Breast epithelium (tissue), 3 donors: Measurements from ENCODE around the gene CDS2.

ENCODE experiments used
- POLR2A ChIP-seq: fragments of 450-650 bp; IDR thresholded peaks from one replicate; pipeline ENCODE4 v1.6.1; 2016; ENCODE audit warnings: antibody characterized with exemption, mild to moderate bottlenecking, moderate library complexity
- TF ChIP-seq, protein P1 (sequence below), 3 donors: fragments of 450-650 bp; IDR thresholded peaks; one replicate each; pipeline ENCODE4 v1.5.1; 2016 to 2017; ENCODE audit warnings: antibody characterized with exemption in 3 of 3, mild to moderate bottlenecking in 3 of 3, moderate library complexity in 3 of 3

DNA sequence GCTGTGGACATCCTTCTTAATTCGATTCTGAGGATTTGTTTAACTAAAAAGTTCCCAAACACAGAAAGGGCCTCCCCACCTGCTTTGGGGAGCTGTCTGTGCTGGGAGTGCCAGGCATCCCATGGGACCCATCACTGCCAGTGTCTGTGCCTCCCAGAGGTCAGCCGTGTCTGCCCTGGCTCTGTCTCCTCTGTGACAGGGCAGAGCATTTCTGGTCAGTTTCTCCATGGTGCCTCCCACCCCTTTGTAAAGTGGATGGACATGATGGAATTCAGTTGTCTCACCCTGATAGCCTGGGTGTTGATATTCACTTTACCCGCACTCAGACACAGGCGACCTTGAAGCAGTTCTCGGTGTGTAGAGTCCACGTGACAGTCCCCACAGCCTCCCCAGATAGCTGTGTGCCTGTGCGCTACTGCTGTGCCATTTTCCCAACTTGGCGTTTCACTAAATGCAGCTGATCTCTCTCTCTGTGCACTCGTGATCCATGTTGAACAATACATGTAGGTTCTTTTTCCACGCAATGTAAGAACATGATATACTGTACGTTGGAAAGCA lies 70.5 kb downstream of the CDS2 start:
- no peak for TF ChIP-seq POLR2A
- TF ChIP-seq, protein P1, sequence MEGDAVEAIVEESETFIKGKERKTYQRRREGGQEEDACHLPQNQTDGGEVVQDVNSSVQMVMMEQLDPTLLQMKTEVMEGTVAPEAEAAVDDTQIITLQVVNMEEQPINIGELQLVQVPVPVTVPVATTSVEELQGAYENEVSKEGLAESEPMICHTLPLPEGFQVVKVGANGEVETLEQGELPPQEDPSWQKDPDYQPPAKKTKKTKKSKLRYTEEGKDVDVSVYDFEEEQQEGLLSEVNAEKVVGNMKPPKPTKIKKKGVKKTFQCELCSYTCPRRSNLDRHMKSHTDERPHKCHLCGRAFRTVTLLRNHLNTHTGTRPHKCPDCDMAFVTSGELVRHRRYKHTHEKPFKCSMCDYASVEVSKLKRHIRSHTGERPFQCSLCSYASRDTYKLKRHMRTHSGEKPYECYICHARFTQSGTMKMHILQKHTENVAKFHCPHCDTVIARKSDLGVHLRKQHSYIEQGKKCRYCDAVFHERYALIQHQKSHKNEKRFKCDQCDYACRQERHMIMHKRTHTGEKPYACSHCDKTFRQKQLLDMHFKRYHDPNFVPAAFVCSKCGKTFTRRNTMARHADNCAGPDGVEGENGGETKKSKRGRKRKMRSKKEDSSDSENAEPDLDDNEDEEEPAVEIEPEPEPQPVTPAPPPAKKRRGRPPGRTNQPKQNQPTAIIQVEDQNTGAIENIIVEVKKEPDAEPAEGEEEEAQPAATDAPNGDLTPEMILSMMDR (IDR thresholded peaks at IDR 0.05) = no peak
